Stimulated activated CD8-positive, alpha-beta memory T cell treated with anti-CD3 and anti-CD28 coated beads, Interleukin-2, amount 100 ng/mL, for 1 hour (primary cell): Measurements from ENCODE around the gene MAD1L1.
"Not testable (repeated sequence)": the region's sequence is repeated elsewhere in the genome, so short reads cannot be mapped to it uniquely, and the experiment has no call there.

Experiments used
- DNase-seq, 2 donors: peaks; one replicate each; pipeline ENCODE4 v3.0.0-alpha.2; 2020; ENCODE audit warnings: low read depth in 2 of 2

Gene MAD1L1

DNA sequence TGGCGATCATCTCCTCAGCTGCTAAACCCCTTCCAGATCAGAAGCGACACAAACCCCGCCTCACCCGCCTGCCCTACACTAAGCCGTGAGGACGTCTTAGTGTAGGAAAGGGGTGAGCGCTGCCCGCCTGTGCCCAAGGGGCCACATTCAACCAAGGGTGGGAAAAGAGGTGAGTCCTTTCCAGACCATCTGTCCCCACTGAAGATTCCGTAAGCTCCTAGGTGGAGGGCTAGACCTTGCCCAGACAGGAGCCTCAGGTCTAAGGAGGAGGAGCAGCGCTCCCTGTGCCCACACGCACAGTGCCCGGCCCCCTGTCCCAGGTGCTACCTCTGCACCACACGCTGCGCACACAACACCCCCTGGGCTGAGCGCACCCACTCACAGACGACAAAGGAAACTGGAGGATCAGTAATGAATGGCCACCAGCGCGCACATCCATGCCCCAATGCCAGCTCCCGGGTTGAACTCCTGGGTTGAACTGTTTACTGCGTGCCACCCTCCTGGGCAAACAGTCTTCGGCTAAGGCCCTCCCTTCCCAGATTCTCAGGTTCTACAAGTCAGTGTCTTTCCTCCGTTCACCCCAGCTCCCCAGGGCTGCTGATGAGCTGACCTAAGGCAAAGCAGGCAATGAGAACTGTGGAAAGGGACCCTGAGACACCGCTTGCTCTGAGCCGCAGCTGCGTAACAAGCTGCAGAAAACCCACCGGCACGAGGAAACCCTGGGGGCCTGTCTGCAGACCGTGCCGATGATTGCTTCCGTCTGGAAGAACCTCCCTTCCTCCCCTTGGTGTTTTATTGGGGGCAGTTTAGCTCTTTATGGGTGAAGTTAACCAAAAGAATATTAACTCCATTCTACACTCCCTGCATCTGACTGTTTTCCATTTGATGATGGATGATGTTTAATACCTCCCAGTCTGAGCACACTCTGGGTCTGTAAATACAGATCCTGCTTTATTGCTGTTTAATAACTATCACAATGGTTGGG is 185.9 kb downstream of the MAD1L1 start:
- no peak for DNase-seq

DNA sequence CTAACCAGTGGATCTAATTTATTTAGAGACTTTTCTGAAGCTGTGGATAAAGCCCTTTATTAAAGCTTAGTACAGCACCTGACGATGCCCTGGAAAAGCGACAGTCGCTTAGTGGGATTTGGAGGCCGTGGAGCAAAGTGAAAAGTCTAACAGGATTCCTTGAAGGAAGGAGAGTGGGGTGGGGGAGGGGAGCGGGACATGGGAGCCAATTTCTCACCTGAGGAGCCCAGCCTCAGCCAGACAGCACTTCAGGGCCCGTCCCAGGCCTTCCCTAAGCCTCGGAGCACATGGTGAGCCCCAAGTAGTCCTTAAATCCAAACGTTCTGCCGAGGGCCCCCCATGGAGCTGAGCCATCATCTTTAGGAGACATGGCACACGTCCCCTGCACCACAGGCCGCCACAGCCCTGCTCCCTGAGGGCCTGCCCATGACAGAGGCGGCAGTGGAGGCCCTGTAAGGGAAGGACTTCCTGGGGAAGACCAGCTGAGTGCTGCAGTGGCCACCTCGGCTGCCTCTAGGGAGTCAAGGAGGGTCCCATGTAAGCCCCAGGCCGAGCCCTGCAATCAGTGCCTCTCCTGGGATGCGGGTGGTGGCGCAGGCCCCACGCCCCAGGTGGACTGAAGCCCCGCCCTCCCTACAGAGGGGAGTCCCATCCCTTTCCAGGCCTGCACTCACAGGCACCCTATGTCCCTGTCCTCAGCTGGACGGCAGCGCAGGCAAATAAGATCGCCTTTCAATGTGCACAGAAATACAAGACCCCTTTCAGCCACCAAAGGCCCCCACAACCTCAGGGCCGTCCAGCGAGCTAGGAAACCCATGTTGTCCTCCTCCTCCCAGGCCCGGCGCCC is 187.0 kb downstream of the MAD1L1 start:
- no peak for DNase-seq

DNA sequence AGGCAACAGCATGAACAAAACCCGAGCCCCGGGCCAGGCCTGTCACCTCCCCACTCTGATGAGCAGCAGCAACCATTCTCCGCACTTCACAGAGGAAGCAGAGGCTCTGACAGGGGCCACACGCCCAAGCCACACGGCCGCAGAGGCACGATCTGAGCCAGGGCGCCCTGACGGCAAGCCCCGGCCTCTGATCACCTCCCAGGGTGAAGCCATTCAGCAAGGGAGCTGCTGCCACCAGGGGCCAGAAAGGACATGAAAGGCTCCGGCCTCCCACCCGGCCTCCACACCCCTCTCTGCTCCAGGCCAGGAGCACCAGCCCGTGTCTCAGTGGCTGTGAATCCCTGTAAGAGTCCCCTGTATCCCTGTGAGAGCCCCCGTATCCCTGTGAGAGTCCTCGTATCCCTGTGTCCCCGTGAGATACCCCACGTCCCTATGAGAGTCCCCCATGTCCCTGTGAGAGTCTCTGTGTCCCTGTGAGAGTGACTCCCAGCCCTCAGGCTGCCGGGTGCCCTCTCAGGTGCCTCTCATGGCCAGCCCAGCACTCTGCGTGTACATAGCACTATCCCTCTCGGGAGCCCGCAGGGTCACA is 187.8 kb downstream of the MAD1L1 start:
- no peak for DNase-seq

DNA sequence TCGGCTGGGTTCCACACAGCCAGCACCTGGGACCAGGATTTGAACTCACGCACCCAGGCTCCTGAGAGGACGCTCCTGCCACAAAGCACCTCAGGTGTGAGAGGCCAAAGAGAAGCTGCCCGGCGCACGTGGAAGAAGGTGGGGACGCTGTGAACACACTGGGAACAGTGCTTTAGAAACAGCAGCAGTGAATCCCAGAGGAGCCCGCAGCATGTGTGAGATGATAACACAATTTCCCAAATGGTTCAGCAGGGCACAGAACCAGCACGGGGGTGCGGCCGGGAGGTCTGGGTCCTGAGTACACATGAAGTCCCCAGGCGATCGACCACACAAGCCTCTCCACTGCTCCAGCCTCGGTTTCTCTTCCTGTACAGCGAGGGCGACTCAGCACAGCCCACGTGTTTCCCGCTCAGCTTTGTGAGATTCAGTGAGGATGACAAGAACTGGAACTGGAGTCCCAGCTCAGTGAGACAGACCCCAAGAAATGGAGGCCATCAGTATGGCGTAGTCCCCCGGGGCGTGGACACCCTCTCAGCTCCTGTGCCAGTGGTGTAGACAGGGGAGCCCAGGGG is 188.3 kb downstream of the MAD1L1 start:
- no peak for DNase-seq

DNA sequence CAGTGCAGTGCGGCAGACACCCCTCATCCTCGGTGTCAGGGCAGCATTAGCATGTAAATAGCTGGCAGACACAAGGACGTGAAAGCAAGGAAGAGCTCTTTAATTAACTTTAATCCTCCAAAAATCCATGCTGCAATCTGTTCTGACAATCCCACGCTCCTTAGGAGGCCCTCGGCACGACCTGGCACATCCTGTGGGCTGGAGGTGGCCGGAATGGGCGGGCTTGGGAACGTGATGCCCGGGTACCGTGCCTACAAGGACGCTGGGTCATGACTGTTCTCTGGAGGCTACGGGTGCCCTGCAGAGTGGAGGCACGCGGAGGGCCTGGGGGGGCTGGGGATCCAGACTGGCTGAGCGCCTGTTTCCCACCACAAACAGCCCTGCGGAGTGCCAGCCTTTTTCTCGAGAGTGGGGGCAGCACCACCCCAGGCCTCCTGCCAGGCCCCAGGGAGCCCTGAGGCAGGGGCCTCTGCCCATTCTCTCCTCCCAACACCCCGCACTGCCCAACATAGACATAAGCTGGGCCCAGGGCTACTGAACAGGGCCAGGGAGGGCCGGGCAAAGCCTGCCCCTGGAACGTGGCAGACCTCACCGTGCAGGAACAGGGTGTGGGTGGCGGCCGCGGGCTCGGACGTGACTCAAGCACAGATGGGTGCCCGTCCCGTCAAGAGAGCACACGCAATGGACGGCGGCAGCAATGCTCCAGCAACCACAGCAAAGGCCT is 189.3 kb downstream of the MAD1L1 start:
- DNase-seq = no peak

DNA sequence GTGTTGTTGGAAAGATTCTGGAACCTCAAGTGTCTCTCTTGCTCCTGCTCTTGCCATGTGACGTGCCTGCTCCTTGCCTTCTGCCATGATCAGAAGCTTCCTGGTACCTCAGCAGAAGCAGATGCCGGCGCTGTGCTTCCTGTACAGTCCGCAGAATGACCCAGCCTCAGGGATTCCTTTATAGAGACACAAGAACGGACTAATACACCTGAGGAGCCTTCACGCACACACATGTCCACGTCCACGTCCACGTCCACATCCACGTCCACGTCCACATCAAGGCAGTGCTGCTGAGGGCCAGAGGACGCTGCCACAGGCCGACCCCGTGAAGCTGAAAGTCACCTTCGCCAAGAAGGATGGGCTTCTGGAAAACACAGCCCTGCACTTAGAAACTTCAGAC is 190.1 kb downstream of the MAD1L1 start:
- DNase-seq = no peak

- no peak for DNase-seq
These were observed 191.0 kb downstream of the MAD1L1 start for GRCh38 chr7:2041496-2042367.

DNA sequence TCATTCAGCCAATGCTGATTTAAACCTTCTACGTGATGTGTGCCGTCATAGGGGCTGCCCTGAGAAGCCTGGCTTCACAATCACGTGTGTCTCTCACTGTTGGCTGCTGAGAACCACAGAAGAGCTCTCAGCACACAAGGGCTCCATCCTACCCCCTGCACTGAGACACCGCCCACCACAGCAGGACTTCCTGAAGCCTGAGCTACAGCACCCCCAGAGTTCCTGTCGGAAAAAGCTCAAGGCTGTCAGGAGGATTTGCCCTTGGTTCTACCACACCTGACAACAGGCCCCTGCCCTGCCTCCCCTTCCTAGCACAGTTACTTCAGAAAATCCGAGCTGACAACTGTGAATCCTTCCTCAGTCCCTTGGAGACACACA is 191.9 kb downstream of the MAD1L1 start:
- no peak for DNase-seq

DNA sequence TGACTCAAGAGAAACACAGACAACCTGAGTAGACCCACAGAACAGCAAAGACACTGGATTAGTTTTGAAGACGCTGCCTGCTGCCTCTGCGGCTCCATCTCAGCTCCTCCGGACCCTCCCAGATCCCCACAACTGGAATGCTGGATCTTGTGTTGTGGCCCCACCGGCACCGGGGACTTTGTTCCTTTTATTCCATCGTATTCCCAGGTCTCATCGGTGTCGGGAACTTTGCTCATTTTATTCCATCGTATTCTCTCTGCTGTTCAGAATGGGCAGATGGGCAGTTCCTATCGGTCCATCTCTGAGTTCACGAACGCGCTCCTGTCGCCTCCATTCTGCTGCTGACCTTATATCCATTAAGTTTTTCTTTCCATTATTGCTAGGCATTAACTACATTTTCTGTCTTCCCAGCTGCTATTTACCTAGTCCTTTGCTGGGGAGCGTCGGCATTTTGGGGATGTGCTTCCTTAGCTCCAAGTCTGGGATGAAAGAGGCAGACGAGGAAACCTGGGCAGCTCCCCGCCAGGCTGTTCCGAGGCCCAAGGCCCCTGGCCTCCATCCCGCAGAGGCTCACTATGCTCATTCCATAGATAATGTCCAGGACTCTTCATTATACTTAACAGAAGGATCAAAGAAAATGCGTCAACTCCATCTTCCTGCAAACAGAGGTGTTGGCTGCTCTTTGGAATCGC is 192.4 kb downstream of the MAD1L1 start:
- no peak for DNase-seq

DNA sequence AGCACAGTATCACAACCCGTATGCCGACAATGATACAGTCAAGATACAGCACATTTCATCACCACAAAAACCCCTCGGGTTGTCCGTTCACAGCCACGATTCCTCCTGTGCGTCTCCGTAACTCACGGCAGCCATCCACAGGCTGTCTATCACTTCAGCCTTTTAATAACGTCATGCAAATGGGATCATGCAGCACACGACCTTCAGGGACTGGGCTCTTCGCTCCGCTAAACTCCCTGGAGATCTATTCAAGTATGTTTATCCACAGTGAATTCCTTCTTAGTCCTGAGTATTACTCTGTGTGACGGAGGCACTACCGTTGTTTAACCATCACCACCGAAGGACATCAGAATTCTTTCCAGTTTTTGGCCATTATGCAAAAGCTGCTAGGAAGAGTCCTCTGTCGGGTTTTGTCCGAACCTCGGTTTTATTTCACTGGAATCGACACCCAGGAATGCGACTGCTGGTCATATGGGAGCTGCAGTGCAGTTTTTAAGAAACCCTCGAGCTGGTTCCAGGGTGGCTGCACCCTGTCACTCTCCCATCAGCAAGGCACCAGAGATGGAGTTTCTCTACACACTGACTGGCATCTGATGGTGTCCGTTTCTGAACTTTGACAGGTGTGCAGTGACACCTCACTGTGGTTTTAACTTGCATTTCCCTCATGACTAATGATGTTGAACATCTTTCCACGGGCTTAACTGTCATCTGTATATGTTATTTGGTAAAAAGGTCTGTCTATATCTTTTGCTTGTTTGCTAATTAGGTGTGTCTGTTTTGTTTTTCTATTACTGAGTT is 193.6 kb downstream of the MAD1L1 start:
- DNase-seq = no peak

GRCh38 chr7:2037808-2038522 is 194.8 kb downstream of the MAD1L1 start:
- DNase-seq = no peak

- DNase-seq = no peak
These were observed 195.4 kb downstream of the MAD1L1 start for GRCh38 chr7:2037301-2037807.

DNA sequence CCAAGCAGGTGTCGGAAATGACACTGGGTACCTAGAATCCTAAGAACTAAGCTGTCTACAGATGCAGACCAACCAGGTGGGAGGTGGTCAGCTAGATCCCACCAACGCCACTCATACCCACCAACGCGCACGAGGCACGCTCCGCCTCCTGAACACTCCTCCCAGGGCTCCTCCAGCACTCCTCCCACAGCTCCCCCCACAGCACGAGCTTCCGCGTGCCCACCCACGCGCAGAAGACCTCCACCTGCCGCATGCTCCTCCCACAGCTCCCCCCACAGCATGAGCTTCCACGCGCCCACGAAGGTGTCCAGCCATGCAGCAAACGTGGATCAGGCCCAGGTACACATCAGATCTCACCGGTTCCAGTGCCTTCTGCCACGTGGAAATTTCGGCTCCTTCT is 196.0 kb downstream of the MAD1L1 start:
- no peak for DNase-seq

DNA sequence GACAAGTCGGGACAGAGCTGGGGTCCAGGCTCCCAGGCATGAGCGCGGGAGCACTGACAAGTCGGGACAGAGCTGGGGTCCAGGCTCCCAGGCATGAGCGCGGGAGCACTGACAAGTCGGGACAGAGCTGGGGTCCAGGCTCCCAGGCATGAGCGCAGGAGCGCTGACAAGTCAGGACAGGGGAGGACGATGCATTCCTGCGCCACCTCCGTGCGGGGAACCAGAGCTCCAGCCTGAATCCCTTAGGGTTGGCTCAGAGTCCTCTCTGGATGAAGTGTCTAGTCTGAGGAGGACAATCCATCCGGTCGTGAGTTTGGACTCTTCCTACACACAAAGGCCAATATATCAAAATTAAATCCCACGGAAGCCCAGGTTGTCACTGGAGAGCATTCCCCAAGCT is 196.5 kb downstream of the MAD1L1 start:
- DNase-seq = not testable (repeated sequence)

DNA sequence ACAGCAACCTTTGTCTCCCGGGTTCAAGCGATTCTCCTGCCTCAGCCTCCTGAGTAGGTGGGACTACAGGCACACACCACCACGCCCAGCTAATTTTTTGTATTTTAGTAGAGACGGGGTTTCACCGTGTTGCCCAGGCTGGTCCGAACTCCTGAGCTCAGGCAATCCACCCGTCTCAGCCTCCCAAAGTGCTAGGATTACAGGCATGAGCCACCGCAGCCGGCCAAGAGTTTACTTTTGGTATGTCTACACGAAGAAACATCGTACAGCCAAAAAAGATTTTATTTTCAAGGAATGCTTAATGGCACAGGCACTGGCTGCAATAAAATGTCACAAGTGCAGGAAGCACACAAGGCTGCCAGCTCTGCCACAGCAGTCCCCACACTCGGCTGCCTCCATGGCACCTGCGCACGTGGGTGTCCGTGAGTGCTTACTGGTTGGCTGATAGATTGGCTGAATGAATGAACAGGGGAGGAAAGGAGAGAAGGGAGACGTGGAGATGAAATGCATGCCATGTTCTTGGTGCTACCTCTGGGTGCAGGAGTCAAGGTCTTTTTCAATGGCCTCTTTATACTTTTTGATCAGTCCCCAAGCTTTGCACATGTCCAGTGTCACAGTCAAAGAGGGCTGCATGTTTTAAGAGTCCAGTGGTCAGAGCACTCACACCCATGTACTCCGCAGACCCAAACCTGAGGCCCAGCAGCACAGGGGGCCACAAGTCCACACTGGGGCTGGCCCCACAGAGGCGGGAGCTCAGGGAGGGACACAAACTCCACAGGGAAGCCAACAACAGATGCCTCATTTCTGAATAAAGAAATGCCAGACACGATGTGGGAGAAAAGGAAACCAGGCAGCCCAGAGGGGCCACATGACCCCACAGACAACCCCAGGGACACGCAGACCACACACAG is 198.2 kb downstream of the MAD1L1 start:
- no peak for DNase-seq

DNA sequence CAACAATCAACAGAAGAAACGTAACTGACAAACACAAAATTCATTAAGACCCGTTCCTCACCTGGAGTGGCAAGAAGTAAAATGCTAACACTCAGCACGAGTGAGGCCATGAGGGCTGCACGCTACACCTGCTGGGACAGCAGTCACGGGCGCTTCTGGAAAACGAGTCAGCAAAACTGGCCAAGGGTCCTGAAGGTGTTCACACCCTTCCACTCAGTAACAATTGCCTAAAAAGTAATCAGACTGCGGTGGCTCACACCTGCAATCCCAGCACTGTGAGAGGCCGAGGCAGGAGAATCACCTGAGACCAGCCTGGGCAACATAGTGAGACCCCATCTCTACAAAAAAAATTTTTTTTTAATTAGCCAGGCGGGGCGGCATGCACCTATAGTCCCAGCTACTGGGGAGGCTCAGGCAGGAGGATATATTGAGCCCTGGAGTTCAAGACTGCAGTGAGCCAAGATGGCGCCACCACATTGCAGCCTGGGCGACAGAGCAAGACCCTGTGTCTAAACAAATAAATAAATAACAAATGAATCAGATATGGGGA is 199.1 kb downstream of the MAD1L1 start:
- DNase-seq = no peak
